ENCODE results near the gene NDUFAF8.

NDUFAF8 gene

GRCh38 chr17:81278831-81279230, 39.7 kb downstream of the NDUFAF8 start:
- DNase-seq = no peak

DNA sequence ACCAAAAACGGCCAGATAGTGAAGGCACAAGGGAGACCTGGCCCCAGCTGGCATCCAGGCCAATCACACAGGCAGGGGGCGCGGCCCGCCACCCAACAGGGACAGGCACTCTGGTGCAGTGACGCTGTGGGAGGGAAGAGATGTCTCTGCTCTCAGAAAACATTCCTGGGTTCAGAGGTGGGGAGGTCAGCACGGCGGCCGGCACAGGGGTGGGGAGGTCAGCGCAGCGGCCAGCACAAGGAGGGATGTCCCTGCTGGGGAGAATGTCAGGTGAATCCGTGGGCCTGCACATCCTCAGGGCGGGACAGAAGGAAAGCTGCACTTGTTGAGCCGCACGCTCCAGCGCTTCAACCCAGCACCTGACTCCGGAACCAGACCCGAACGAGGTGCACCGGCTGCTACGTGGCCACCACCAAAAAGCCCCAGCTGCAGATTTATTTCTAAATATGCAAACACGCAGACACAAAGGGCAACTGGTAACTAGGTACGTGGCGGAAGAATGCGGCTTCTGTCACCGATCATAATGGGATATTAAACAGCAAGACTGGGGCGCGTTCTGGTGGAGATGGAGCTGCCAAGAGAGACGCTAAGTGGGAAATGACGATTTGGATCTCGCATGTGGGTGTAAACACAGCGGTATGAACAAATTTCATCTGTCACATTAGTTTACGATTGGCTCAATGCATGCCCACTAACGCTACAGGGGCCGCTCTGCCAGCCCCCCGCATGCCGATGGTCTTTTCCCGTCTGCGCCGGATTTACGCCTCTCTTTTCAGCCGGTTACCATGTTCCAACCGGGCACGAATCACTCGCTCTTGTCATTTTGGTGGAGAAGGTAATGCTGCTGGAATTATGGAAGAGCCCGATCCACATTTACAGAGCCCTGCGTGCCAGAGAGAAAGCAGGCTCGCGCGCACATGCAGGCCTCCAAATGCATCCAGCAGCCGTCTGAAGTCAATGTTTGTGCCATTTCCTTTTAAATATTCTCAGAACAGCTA, 40.5 kb downstream of the NDUFAF8 start:
- no peak for DNase-seq

DNA sequence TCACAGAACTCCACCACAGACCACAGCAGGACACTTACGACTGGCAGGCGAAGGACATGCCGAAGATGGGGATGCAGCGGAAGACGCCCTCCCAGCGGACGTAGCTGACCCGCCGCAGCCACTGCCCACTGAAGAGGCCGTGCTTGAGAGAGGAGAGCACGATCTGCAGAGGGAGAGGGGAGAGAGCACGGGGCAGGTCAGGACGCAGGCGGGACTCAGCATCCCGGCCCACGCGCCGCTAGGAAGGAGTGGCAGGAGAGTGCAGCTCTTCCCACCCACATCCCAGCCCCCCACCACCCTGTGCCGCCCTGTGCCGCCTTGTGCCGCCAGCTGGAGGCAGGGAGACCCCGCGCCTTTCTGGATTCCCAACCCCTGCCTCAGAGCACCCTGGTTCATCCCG, 41.5 kb downstream of the NDUFAF8 start:
- no peak for DNase-seq

DNA sequence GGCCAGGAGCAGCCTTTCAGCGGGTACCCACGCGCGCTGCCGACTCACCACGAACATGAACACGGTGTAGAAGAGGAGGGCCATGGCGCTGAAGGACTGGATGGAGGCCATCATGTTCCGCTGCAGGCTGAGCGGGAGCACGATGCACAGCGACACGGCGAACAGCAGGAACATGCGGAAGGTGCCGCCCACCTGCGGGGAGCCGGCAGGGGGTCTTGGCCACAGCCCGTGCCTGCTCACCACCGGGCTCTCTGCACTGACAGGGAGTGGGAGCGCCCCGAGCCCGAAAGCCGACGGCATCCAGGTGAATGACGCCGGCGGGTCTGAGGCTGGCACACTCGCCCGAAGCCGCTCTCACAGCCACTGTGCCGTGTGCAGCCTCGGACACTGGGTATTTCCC, 43.0 kb downstream of the NDUFAF8 start:
- DNase-seq = no peak

DNA sequence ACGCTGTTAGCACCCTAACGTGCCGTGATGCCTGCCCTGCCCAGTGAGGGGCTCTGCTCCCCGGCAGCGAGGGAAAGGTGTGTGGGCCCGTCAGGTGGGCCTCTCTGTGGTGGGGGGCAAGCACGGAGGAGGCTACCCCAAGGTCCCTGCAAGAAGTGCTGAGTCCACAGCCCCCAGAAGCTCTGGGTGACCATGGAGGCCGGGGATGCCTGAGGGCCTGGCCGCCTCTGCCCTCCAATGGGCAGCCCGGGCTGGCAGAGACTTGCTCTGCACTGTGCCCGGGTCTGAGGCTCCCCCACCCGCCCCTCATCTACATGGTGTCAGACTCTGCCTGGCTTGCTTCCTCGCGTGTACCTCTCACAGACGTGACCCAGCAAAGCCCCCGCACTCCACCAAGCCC, 43.8 kb downstream of the NDUFAF8 start:
- no peak for DNase-seq

DNA sequence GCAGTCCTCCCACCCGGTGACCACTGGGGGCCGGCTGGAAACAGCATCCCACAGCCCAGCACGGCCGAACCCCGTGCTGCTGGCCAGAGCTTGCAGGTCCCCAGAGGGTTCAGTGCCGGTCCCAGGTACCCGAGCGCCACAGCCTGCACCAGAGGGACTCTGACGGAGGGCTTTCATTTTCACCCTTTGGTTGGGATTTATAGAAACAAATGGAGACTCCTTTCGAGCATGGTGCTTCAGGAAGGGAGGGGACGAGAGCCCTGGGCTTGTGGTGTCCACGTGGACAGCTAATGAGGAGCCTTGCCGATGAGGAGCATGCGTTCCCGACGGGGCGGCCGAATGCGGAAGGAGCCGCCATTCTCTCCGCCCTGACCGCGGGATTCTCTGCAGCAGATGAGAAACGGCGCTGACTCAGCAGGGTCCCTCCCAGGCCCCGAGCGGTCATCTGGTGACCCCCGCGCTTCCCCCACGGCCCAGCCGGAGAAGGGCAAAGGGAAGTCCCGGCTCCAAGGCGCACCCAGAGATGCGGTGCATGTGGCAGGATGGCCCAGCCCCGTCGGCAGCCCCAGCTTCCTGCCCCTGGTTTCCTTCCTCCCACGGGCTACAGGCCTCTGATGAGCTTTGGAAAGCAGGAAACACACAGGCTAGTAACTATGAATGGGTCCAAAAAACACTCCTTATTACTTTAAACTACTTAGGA, 46.2 kb downstream of the NDUFAF8 start:
- no peak for DNase-seq

DNA sequence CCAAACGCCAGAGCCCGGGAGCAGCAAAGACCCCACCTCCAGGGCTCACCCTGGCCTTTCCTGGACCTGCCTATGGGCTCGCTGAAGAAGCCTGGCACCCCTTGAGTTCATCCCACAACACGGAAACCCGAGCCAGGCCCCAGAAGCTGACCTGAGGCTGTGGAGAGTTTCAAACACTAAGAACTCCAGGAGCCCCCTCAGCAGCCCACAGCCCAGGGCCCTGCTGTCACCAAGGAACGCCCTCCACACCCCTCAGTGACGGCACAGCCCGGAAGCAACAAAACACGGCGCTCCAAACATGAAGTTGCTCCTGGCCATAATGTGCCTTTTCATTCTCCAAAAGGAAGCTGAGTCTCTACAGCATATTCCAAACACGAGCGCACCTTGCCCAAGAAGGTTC, 46.8 kb downstream of the NDUFAF8 start:
- DNase-seq = no peak

DNA sequence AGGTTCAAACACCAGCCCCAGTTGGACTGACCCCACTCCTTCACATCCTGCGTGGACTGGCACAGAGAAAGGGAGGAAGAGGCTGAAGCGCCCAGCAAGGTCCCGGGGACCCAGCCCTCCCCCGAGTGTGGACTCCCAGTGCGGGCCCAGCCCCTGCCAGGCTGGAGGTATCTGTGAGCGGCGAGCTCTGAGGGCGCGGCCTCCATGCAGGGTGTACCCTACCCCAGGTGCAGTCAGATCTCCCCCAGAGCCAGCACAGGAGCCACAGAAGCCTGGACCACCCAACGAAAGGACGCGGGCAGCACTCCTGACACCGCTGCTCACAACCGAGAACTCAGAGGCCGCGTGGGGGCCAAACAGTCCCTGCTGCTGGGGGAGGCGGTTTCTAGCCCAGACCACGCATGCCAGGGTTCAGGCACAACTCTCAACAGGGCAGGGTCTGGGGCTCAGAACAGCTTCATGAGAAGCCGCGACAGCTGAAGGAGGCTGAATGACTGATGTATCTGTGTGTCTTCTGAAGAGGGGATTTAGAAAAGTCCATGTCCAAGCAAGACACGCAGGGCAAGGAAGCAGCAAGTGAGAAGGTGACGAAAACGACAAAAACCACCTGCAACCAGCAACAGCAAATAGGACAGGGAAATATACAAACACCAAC, 47.5 kb downstream of the NDUFAF8 start:
- DNase-seq = no peak

DNA sequence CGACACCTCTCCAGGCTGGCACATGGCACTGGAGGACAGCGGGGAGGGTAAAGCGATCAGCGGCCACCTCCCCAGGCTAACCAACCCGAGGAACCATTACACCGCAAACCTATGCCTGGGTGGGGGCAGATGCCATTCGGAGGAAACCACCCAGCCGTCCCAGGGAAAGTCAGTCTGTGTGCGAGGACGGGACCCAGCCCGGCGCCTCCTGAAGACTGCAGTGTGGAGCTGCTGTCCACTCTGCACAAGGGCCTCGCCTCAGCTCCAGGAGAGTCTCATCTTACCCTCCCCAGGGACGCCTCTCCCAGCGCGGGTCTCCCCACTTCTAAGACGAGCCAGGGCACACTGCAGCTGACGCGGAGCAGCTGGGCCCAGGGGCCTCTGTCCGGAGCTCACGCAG, 48.0 kb downstream of the NDUFAF8 start:
- no peak for DNase-seq

DNA sequence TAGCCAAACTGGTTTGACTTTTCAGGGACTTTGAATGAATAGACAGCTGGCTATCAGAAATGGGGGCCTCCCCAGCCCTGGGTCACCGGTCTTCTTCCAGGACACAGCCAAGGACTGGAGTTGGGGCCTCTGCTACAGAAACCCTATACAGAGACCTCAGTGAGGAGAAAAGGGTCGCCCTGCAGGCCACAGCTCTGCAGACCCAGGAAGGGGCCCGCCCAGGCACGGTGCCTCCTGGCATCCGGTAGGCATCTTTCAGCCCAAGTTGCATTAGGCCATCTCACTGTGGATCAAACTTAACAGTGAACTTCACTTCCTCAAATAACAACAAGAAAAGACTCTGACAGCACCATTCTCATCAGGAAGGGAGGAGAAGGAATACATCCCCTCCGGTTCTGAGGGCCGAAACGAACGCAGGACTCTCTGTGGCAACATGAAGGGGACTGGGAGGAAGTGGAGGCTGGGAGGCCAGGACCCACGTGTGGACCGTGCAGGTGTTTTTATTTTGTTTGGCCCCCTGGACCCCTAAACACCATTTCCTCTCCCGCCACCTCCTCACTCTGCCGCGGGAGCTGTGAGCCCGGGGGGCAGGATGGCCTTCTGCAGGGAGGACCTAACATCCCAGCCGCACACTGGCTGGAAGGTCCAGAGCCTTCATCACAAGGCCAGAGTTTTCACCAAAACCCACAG, 48.8 kb downstream of the NDUFAF8 start:
- no peak for DNase-seq

- no peak for DNase-seq
Measured at GRCh38 chr17:81288715-81289114, 49.6 kb downstream of the NDUFAF8 start.

DNA sequence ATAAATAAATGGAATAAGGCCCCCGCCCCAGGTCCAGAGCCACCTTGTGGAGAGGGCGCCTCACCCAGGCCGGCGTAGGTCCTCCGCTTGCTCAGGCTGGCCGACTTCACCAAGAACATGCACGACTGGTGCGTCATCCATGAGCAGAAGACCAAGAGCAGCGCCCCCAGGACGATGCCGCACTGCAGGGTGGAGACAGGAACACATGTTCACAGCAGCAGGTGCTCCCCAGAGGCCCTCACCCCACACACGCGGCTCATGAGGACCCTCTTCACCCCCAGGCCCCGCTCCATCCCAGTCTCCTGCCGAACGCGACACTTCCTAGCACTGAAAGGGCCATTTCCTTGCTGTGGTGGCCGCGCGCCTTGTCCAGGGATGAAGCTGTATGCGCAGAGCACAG, 50.5 kb downstream of the NDUFAF8 start:
- no peak for DNase-seq

DNA sequence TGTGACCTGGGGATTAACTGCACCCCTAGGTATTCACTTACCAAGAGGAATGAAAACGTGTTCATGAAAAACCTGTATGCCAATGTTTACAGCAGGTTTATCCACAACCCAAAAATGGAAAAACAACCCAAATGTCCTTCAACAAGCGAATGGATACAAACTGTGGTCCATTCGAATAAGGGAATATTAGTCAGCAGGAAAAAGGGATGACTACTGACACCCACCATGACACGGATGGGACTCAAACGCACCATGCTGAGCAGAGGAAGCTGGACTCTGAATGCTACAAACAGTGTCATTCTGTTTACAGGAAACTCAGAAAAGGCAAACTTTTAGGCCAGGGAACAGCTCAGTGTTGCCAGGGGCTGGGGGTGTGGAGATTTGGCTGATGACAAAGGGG, 51.1 kb downstream of the NDUFAF8 start:
- no peak for DNase-seq

Data from kidney glomerular epithelial cell (primary cell).